WTC11 (cell line): ENCODE measurements around the gene DPCD.

Source experiments
- CREM ChIP-seq: sonication (generic); formaldehyde crosslinking; IDR thresholded peaks from 2 replicates; pipeline ENCODE4 v1.8.1; 2022; ENCODE audit warnings: mild to moderate bottlenecking, missing genetic modification reagents, moderate library complexity
- CTCF ChIP-seq: fragments of 200-600 bp; IDR thresholded peaks from 2 replicates; pipeline ENCODE4 v1.8.0; 2022; ENCODE audit warnings: antibody characterized with exemption
- FOXP4 ChIP-seq: sonication (generic); formaldehyde crosslinking; IDR thresholded peaks from 2 replicates; pipeline ENCODE4 v1.8.0; 2022; ENCODE audit warnings: mild to moderate bottlenecking, missing genetic modification reagents
- PREB ChIP-seq: sonication (generic); formaldehyde crosslinking; IDR thresholded peaks from 2 replicates; pipeline ENCODE4 v1.8.1; 2022; ENCODE audit warnings: mild to moderate bottlenecking, missing genetic modification reagents, moderate library complexity, borderline replicate concordance
- SP1 ChIP-seq: sonication (generic); formaldehyde crosslinking; conservative IDR thresholded peaks from 2 replicates; pipeline ENCODE4 v1.8.1; 2022; ENCODE audit warnings: missing genetic modification reagents
- TCF7 ChIP-seq: sonication (generic); formaldehyde crosslinking; IDR thresholded peaks from 2 replicates; pipeline ENCODE4 v1.8.0; 2022; ENCODE audit warnings: mild to moderate bottlenecking, low read depth, missing genetic modification reagents, moderate library complexity
- ZNF396 ChIP-seq: fragments of 250-450 bp; sonication (Bioruptor Pico); IDR thresholded peaks from 2 replicates; pipeline ENCODE4 v1.8.0; 2021; ENCODE audit warnings: mild to moderate bottlenecking, moderate library complexity, borderline replicate concordance
- ZNF671 ChIP-seq: fragments of 250-450 bp; sonication (Bioruptor Pico); IDR thresholded peaks from 2 replicates; pipeline ENCODE4 v1.8.0; 2021; ENCODE audit warnings: mild to moderate bottlenecking
- TF ChIP-seq, protein P1 (sequence below): fragments of 250-450 bp; sonication (Bioruptor Pico); IDR thresholded peaks from 2 replicates; pipeline ENCODE4 v1.9.0; 2021; ENCODE audit warnings: moderate library complexity, mild to moderate bottlenecking, inconsistent platforms, borderline replicate concordance
- TF ChIP-seq, protein P2 (sequence below): fragments of 250-450 bp; sonication (Bioruptor Pico); IDR thresholded peaks from 2 replicates; pipeline ENCODE4 v2.1.2; 2022; ENCODE audit warnings: mild to moderate bottlenecking, moderate library complexity
- TF ChIP-seq, protein P3 (sequence below): sonication (generic); formaldehyde crosslinking; IDR thresholded peaks from 2 replicates; pipeline ENCODE4 v1.8.1; 2022; ENCODE audit warnings: missing genetic modification reagents, borderline replicate concordance
- TF ChIP-seq, protein P4 (sequence below): fragments of 250-450 bp; sonication (Bioruptor Pico); IDR thresholded peaks from 2 replicates; pipeline ENCODE4 v1.9.0; 2021; ENCODE audit warnings: mild to moderate bottlenecking, borderline replicate concordance

DNA sequence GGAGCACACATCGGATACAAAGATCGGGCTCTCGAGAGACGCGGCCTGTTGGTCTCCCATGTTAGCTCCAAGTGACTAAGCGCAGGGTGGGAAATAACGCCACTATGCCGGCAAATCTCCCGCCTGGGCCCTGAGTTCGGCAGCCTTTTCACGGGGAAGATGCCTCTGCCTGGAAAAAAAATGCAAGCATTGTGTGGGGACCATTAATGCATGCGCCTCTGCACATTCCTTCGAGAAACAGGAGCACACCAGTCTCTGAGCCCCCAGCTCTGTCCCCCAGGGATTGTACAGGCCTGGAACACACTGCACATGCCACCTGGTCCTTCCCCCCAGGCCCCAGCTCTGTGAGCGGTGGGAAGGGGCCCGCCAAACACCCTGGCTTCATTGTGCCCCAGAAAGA is 62.7 kb downstream of the DPCD start:
- TF ChIP-seq CTCF (no peak), SP1 (no peak), TCF7 (CRISPR knock-in tag) (no peak), FOXP4 (CRISPR knock-in tag) (no peak), ZNF671 (no peak), ZNF396 (CRISPR knock-in tag) (no peak), CREM (no peak), PREB (CRISPR knock-in tag) (no peak)
- TF ChIP-seq, protein P1, sequence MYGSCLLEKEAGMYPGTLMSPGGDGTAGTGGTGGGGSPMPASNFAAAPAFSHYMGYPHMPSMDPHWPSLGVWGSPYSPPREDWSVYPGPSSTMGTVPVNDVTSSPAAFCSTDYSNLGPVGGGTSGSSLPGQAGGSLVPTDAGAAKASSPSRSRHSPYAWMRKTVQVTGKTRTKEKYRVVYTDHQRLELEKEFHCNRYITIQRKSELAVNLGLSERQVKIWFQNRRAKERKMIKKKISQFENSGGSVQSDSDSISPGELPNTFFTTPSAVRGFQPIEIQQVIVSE = no peak
- TF ChIP-seq, protein P2, sequence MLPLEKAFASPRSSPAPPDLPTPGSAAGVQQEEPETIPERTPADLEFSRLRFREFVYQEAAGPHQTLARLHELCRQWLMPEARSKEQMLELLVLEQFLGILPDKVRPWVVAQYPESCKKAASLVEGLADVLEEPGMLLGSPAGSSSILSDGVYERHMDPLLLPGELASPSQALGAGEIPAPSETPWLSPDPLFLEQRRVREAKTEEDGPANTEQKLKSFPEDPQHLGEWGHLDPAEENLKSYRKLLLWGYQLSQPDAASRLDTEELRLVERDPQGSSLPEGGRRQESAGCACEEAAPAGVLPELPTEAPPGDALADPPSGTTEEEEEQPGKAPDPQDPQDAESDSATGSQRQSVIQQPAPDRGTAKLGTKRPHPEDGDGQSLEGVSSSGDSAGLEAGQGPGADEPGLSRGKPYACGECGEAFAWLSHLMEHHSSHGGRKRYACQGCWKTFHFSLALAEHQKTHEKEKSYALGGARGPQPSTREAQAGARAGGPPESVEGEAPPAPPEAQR (CRISPR knock-in tag) = no peak
- TF ChIP-seq, protein P3, sequence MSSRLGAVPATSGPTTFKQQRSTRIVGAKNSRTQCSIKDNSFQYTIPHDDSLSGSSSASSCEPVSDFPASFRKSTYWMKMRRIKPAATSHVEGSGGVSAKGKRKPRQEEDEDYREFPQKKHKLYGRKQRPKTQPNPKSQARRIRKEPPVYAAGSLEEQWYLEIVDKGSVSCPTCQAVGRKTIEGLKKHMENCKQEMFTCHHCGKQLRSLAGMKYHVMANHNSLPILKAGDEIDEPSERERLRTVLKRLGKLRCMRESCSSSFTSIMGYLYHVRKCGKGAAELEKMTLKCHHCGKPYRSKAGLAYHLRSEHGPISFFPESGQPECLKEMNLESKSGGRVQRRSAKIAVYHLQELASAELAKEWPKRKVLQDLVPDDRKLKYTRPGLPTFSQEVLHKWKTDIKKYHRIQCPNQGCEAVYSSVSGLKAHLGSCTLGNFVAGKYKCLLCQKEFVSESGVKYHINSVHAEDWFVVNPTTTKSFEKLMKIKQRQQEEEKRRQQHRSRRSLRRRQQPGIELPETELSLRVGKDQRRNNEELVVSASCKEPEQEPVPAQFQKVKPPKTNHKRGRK = no peak
- TF ChIP-seq, protein P4, sequence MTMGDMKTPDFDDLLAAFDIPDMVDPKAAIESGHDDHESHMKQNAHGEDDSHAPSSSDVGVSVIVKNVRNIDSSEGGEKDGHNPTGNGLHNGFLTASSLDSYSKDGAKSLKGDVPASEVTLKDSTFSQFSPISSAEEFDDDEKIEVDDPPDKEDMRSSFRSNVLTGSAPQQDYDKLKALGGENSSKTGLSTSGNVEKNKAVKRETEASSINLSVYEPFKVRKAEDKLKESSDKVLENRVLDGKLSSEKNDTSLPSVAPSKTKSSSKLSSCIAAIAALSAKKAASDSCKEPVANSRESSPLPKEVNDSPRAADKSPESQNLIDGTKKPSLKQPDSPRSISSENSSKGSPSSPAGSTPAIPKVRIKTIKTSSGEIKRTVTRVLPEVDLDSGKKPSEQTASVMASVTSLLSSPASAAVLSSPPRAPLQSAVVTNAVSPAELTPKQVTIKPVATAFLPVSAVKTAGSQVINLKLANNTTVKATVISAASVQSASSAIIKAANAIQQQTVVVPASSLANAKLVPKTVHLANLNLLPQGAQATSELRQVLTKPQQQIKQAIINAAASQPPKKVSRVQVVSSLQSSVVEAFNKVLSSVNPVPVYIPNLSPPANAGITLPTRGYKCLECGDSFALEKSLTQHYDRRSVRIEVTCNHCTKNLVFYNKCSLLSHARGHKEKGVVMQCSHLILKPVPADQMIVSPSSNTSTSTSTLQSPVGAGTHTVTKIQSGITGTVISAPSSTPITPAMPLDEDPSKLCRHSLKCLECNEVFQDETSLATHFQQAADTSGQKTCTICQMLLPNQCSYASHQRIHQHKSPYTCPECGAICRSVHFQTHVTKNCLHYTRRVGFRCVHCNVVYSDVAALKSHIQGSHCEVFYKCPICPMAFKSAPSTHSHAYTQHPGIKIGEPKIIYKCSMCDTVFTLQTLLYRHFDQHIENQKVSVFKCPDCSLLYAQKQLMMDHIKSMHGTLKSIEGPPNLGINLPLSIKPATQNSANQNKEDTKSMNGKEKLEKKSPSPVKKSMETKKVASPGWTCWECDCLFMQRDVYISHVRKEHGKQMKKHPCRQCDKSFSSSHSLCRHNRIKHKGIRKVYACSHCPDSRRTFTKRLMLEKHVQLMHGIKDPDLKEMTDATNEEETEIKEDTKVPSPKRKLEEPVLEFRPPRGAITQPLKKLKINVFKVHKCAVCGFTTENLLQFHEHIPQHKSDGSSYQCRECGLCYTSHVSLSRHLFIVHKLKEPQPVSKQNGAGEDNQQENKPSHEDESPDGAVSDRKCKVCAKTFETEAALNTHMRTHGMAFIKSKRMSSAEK (CRISPR knock-in tag) = no peak
